CD4-positive, alpha-beta T cell treated with Interleukin-1 beta for 1 hour (primary cell): ENCODE measurements around the gene UQCR11.

Source experiments
- DNase-seq, 2 donors: peaks; one replicate each; pipeline ENCODE4 v3.0.0-alpha.2; 2020 to 2022

Gene UQCR11

GRCh38 chr19:1634242-1634937 is 29.1 kb upstream of the UQCR11 start:
- no peak for DNase-seq

- DNase-seq = no peak
These were observed 28.1 kb upstream of the UQCR11 start for GRCh38 chr19:1633269-1633826.

- DNase-seq = no peak
These were observed 27.4 kb upstream of the UQCR11 start for GRCh38 chr19:1632462-1633268.

- DNase-seq = no peak
These were observed 26.4 kb upstream of the UQCR11 start for GRCh38 chr19:1631557-1632100.

DNA sequence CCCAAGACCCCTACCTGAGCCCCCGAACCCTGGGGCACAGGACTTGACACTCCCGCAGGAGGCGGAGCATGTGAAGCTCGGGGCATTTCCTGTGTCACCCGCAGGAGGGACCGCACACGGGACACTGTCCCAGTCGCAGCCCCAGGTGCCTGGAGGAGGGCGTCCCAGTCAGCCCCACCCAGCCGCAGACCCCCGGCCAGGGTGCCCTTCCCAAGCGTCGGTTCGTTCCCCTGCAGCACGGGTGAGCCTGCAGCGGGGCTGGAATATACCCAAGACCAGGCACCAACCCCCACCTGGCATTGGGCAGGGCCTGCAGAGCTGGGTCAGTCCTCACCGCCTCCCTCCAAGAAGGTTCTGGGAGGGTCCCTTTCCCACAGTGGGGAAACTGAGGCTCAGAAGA is 25.5 kb upstream of the UQCR11 start:
- DNase-seq = no peak

DNA sequence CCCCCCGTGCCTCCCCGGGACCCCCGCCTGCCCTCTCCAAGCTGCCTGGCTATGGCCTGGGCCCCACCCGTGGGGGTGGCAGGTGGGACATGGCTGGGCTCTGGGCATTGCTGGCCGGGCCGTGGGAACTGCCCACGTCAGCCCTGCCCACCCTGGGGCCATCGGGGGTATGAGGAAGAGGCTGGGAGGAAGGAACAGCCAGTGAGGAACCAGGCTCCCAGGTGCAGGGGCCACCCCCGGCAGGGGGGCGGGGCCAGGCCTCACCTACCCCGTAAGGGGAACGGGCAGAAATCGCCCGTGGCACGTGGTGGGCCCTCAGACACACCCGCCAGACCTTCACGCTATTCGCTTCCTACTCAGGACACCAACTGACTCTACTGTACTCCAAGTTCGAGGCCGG is 24.8 kb upstream of the UQCR11 start:
- DNase-seq = no peak

DNA sequence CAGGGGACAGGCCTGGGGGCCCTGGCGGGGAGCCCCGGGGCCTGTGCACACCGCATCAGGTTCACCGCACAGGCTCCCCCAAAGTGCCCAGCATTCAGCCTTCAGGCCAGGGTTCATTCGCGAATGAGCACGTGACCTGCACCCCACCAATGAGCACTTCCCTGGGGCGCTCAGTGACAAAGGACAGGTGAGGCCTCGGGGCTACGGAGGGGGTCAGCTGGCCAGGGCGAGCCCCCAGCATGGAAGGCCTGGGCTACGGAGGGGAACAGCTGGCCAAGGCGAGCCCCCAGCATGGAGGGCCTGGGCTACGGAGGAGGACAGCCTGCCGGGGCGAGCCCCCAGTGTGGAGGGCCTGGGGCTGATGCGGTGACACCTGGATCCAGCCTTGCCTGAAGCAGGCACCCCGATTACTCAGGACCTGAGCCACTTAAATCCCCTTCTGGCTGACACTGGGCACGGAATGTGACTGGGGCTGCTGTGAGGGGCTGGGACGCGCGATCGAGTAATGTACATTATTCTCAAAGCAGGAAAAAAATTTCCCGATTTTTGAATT is 24.1 kb upstream of the UQCR11 start:
- DNase-seq = no peak

DNA sequence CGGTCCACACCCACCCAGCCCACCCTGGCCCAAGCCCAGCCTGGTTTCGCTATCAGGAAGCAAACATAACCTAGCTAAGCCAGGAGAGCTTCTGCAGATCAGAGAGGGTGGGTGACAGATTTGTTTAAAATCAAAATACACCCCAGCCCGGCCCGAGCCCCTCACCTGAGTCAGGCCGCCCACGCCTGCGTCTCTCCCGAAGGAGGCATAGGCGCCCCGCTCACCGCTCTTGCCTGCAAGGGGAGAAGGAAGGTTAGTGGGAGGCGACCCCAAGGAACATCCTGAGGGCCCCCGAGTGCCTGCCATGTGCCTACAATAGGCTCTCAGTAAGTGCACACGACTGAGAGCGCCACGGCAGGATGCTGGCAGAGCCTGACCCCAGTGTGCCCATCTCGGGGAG is 21.9 kb upstream of the UQCR11 start:
- DNase-seq = no peak

GRCh38 chr19:1626417-1627010 is 21.3 kb upstream of the UQCR11 start:
- DNase-seq = no peak

DNA sequence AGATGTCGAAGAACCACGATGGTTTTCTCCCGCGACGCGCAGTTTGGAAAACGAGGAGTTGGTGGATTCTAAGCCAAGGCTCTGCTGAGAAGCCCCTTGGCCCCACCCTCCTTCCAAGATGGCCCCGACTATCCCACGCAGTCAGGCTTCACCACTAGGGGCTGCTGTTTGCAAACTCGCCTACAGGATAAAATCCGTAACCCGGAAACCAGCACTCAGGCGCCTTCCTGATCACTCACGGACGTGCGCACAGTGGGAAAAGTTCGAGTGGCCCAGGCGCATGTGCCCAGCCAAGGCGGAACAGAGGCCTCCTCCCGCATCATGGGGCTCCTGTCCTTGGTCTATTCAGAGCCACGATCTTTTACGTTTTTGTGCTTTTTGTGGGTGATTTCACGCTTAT is 19.2 kb upstream of the UQCR11 start:
- peak; percentile 50 to 54 for DNase-seq

DNA sequence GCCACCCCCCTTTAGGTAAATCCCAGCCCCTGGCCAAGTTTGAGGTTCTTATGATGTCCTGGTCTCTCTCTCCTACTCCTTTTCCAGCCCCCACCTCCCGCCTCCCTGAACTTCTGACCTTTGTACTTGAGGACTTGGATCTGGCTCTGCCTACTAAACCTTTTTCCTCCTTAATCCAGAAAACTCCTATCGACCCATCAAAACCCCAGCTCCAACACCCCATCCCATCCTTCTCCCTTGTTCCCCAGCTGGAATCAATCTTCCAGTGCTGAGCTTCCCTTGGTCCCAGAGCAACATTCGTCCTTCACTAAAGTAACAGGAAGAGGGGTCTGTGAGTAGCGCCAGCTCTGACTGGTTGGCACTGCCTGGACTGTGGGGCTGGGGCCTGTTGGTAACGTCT is 17.3 kb upstream of the UQCR11 start:
- no peak for DNase-seq

DNA sequence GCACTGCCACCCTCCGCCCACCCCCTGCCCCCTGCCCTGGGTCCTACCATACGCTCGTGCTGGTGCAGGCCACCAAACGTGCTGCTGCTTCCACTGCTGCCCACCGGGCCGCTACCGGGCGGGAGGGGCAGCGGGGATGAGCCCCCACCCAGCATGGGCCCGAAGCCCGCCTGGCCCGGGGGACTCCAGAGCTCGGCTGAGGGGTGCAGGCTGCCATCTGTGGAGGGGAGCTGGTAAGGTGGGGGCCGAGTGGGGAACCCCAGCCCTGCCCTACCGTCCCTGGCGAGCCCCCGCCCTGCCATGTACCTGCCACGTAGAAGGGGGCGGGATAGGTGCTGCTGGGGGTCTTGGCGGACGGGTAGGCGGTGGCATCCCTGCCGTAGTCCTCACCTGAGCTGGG is 16.7 kb upstream of the UQCR11 start:
- no peak for DNase-seq

- no peak for DNase-seq
These were observed 16.3 kb upstream of the UQCR11 start for GRCh38 chr19:1621574-1621973.

DNA sequence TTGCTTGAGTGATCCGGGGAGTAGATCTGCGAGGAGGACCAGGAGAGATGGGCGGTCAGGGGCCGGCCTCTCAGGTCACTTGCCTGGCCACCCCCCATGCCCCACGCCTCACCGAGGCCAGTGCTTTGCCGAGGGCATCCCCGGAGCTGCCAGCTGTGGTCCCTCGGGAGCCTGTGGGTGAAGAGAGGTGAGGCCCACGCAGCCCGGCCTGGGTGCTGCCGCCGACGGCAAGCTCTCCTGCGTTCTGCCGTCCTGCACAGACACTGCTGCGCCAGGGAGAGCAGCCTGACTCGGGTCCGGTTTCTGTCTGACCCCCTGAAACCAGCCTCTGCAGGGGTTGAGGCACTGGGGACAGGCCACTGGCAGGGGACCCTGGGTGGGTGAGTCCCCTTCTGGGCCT is 15.8 kb upstream of the UQCR11 start:
- no peak for DNase-seq

DNA sequence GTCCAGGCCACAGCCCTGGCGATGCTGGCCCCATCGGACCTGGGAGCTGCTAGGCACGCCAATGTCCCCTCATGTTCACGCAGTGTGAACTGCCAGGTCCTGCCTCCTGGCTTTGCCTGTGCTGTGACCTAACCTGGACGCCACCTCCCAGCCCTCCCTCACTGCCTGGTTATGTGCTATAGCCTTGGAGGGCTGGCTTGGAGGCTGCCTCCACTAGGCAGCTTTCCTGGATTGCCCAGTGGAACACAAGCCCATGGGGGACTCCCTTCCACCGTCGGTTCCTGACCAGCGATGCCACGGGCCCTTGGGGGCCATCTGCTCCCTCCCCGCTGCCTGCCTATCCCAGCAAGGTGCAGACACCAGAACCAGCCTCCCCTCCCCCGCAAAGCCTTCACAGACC is 15.2 kb upstream of the UQCR11 start:
- no peak for DNase-seq

DNA sequence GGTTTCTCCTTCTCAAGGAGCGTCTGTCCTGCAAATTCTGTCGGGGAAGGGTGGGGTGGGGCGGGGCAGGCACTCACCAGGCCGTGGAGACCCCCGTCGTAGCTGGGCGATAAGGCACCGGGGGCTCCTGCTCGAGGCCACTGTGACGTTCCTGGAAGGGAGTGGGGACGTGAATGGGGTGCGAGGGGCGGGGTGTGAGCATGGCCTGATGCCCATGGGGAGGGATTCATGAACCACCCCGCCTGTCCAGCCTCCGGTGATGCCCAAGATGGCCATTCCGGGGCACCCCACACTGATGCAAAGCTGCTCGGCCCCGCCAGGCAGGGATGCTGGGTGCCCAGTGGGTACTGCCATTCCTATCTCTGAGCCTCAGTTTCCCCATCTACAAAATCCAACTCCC is 14.4 kb upstream of the UQCR11 start:
- no peak for DNase-seq

GRCh38 chr19:1619094-1619439 is 13.8 kb upstream of the UQCR11 start:
- DNase-seq = no peak

- DNase-seq = peak; percentile 16 to 27
These were observed 13.2 kb upstream of the UQCR11 start for GRCh38 chr19:1618157-1619093.

- no peak for DNase-seq
These were observed 11.6 kb upstream of the UQCR11 start for GRCh38 chr19:1616875-1617274.

- no peak for DNase-seq
These were observed 11.1 kb upstream of the UQCR11 start for GRCh38 chr19:1616396-1616795.

GRCh38 chr19:1615156-1615765 is 10.0 kb upstream of the UQCR11 start:
- DNase-seq = no peak
